Measurements from ENCODE around the gene PACSIN1.
"Not testable (repeated sequence)": the region's sequence is repeated elsewhere in the genome, so short reads cannot be mapped to it uniquely, and the experiment has no call there.

Gene PACSIN1

DNA sequence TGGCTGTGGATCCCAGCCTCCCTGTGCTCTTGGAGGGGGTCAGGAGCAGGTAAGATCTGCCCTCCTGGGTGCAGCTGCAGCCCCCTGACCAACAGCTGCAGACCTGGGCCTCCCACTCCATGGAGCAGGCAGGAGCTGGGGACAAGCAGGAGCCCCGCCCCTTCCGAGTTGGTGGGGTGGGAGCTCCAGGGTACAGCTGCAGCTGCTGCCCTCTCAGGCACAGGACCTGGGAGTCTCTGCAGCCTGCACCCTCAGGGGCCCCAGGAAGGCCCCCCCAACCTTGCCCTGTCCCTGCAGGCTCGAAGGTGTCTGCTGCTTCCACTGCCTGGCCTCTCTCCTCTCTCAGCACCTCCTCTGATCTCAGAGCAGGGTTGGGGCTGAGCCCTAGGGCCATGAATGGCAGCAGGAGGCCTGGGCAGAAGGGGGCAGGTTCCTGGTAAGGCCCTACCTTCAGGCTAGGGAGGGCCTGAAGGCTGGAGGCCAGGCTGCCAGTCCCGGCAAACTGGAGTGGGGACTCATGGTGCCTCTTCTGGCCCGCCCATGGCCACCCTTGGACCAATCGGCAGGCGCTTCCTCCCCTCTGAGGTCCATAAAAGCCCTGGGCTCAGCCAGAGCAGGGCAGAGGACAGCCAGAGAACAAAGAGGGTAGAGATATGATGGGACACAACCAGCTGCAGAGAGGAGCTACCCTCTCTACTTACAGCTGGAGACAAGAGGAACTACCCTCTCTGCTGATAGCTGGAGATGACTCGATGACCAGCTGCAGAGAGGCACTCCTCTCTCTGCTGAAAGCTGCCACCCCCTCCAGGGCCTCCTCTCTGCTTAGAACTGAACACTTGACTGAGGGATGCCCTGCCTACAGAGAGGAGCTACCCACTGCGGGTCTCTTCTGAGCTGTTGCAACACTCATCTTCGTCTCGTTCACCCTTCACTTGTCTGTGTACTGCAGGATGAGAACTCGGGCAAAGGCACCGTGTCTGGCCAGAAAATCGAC is 7.8 kb upstream of the PACSIN1 start:
- no peak for DNase-seq (ENCODE audit: low spot score)

DNA sequence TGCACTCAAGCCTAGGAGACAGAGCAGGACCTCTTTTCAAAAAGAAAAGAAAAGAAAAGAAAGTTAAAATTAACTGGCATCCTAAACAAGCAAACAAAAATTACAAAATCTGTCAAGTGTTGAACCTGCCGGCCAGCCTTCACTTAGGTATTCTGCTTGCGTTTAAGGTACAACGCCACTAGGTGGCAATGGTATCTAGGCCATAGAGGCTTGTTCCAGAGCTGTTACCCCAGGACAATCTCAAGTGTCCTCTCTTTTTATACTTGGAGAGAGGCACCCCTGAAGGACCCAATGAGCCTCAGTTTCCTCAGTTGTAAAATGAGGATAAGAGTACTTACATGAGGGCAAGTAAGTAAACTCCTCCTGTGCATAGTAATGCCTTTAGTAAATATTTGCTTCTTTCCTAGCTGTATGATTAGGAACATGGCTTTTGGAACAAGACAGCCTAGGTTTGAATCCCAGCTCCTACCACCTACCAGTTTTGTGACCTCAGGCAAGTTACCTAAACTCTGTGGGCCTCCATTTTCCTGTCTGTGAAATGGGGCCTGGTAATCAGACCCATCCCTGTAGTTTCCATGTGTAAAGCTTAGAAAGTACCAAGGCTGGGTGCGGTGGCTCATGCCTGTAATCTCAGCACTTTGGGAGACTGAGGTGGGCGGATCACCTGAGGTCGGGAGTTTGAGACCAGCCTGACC is 5.8 kb upstream of the PACSIN1 start:
- peak; percentile 68 for DNase-seq (ENCODE audit: low spot score)

DNA sequence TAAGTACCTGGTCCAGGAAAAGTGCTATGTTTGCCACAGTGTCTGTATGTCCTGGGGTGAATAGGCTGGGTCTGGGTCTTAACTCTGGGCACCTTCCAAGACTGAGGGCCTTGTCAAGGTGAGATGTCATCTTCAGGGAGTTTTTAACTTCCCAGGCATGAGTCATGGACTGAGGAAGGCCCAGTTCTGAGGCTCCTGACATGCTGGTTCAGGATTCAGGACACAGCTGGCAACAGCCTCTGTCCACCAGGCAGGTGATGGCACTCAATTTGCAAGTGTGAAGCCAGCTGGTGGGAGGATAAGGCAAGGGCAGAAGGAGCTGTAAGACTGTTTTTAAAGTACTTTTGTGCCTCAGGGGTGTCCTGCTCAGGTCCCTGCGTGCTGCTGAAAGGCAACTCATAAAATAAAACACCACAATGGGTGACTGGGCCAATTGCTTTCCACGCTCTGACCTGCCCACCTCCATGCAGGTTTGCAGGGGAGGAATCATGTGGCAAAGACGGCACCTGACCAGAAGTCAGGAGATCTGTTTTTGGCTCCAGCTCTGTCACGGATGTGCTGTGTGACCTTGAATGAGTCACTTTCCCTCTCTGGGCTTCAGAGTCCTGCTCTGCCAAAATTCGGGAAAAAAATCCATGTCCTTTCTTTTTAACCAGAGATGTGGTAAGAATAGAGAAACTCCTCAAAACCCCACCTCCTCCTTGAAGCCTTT is 4.9 kb upstream of the PACSIN1 start:
- no peak for DNase-seq (ENCODE audit: low spot score)

DNA sequence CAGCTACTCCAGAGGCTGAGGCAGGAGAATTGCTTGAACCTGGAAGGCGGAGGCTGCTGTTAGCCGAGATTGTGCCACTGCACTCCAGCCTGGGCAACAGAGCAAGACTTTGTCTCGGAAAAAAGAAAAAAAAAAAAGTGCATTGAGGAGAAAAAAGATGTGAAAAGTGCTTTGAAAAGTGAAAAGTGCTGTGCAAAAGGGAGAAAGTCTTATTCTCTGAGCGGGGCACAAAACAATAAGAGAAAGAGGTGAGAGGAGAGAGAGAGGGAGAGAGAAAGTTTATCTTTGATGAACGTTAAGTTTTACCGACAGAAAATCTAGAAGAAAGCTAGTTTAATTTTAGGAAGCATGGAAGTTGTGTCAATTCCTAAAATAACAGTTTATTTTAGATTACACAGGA is 3.9 kb upstream of the PACSIN1 start:
- no peak for DNase-seq (ENCODE audit: low spot score)

DNA sequence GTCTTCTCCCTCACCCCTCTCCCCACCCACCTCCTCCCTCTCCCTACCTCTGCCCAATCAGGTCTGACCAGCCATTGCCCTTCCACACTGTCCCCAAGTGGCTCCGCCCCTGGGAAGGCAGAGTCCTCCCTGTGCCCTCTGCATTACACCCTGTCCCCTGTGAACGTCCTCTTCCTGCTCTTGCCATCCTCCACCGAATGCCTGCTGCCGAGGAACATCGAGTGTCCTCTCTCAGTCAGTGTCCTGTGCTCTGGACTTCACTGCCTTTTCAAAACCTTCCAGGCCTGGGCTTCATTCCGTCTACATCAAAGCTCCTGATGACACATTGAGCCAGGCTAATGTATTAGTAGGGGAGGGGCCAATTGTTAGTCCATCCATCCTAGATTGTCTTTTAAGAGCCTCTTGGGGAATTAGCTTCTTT is 3.3 kb upstream of the PACSIN1 start:
- DNase-seq (ENCODE audit: low spot score) = no peak

DNA sequence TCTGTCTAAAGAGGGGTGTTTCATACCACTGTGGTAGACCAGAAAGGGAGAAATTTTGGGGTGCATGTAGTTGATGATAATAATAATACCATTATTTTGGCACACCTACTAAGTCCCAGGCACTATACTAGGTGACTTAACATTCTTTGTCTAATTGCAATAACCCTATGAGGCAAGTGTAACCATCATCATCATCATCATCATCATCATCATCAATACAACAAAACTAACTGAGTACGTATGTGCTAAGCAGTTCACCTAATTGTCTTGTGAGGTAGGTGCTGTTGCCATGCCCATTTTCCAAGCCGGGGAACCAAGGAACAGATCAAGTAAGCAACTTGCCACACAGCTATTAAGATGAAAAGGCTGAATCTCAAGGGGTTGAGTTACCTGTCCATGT is 2.6 kb upstream of the PACSIN1 start:
- DNase-seq (ENCODE audit: low spot score) = no peak

DNA sequence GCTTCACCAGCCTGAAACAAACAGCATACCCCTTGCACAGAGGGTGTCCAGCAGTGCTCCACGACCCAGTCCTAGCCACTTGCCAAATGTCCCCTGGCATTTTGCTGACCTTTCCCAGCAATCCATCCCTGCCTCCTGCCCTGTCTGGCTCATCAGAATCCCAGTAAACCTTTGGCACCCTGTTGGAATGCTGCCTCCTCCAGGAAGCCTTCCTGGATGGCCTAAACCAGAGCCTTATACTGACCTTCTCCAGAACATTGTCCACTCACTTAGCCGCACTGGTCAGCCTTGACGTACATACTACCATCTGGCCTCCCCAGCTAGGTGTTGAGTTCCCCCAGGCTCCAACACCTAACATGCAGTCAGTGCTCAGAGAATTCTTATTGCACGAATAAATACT is 2.0 kb upstream of the PACSIN1 start:
- DNase-seq (ENCODE audit: low spot score) = no peak

DNA sequence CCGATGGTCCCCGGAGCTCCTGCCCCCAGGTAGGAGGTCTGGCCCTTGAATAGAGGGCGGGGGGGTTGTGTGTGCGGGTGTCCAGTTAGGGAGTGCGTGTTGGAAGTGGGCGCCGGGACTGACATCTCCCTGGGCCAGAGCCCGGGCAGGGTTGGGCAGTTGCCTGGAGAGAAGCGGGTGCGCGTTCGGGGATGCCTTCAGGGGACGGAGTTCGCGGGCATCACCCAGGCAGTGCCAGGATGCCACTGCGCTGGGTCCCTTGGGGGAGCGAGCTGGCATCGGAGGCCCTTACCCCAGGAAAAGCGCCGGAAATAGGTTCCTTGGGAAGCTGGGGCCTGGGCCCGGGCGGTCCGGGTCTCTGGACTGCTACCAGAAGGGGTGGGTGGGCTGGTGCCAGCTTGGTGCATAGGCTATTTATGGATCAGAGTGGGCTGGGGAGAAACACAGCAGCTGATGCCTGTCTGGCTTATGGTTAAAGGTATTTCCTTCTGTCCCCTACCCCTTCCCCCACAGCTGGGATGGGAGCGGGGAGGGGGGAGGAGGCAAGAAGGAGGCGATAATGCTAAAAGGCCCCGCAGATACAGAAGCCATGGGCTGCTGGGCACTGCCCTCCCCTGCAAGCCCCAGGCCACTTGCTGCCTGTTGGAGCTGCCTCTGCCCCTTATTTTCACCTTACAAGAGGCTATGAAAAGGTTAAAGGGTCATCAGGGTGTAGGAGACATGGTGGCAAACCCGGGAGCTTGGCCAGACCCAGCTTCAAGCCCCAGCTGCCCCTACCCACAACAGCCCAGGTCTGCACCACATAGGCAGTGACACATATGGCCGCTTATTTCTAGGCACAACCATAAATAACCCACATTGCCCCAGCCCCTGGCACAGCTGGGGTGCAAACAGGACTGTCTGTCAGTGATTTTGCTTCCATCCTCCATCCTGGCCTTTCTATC is 638 bp downstream of the PACSIN1 start:
- DNase-seq (ENCODE audit: low spot score) = no peak

DNA sequence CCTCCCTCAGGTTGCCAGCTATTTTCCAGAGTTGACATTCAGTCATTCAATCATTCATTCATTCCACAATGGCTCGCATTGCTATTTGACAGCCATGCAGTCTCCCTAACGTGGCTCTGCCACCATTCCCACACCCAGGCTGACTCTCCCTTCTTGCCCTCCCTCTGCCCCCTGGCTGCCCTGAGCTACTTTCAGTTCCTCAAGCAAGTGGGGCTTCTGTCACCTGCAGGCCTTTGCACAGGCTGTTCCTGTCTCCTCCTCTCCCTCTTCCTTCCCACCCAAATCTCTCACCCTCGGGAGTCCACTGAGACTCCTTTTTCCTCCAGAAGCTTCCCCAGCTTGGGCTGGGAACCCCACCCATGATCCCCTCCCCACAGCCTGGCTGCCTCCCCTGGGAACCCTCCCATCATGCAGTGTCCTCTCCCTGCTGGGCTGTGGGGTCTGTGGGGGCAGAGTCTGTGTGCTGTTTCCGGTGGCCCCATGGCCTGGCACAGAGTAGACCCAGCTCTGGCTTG is 2.6 kb downstream of the PACSIN1 start:
- no peak for DNase-seq (ENCODE audit: low spot score)

DNA sequence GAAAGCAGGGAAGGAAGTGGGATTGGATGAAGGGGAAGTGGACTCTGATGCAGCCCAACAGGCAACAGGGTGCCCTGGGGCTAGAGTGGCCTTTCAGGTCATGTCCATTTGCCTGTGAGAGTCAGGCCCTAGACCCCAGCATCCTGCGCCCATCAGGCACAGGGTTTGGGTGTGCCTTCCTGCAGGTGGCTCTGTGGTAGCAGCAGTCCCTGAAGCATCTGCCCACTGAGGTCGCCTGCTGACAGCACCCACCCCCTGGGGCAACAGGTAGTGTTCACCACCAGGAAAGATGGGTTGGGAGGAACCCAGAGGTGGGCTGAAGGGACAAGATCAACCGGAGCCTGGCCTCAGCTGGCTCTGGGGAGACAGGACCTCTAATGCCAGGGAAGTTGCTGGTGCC is 3.6 kb downstream of the PACSIN1 start:
- no peak for DNase-seq (ENCODE audit: low spot score)

DNA sequence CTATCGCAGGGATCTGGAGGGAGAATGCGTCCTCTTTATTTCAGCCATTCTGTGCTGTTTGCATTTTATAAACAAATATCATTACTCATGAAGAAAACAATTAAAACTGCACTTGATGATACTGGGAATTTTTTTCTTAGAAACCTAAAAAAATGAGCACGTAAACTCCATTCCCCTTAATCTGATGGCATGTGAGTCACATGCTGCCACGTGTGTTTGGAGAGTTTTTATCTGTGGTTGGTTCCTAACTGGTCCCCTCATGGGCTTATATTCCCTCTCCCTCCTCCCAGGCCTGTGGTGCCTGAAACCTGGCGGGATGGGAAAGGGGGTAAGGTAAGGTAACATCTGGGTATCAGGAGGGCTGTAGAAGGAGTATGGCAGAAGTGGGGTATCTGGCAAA is 6.5 kb downstream of the PACSIN1 start:
- DNase-seq (ENCODE audit: low spot score) = no peak

DNA sequence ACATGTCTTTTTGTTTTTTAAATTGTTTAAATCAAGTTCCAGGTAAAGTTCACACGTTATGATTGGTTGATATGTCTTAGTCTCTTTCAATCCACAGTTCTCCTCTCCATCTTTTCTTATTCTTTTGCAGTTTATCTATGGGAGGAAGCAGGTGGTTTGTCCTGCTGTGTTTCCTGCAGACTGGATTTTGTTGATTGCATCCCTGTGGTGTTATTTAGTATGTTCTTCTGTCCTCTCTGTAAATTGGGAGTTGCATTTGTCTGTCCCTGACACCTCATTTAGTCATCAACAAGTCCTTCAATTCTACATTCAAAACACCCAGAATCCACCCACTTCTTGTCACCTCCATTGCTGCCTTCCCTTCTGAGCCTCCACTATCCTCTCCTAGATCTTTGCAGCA is 8.1 kb downstream of the PACSIN1 start:
- DNase-seq (ENCODE audit: low spot score) = no peak

DNA sequence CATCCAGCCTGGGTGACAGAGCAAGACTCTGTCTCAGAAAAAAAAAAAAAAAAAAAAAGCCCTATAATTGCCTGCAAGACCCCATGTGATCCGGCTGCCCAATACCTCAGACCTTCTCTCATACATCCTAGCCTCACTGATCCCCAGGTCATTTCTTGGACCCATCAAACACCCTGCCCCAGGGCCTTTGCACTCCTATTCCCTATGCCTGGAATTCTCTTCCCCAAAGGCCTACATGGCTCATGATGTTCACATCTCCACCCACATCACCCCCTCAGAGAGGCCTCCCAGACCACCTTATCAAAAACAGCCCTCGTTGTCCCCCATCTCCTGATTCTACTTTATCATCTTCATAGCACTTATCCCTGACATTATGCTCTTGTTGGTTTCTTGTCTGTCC is 8.9 kb downstream of the PACSIN1 start:
- DNase-seq (ENCODE audit: low spot score) = no peak

DNA sequence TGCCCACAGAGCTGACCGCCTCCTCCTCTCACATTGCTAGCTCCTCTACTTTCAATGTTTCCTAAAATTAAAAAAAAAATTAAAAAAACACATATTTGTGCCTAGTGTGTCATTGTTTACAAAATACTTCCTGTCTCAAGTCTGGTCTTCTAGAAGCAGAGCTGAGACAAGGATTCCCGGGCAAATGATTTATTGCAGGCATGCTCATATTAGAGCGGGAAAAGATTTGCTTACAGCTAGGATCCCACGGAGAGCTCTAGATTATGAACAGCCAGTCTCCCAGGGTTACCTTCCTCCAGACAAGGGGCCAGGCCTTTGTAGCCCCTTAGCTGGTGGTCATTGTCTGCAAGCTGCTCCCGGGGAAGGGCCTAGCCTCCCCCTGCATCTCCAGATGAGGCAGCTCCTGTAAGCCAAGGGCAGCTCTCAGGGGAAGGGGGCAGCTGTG is 9.4 kb downstream of the PACSIN1 start:
- DNase-seq (ENCODE audit: low spot score) = no peak

DNA sequence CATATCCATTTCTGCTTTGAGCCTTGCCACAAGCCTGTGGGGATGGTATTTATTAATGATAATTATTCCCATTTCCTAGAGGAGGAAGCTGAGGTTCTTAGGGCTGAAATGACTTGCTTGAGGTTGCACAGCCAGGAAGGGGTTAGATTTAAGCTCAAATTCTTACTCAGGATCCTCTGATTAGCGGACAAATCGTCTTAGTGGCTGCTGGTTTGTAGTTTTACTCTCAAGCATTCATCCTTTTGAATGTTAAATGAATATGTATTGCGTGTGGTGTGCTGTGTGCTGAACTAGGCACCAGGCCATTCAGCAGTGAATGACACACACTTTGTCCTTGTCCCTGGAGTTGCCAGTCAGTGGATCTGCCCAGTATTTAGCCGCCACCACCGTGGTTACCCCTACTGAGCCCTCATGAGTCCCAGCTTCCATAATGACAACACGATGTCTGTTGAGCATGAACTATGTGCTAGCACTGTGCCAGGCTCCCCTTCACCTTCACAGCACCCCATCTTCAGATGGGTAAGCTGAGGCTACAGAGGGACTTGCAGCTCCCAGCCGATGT is 10.0 kb downstream of the PACSIN1 start:
- no peak for DNase-seq (ENCODE audit: low spot score)

DNA sequence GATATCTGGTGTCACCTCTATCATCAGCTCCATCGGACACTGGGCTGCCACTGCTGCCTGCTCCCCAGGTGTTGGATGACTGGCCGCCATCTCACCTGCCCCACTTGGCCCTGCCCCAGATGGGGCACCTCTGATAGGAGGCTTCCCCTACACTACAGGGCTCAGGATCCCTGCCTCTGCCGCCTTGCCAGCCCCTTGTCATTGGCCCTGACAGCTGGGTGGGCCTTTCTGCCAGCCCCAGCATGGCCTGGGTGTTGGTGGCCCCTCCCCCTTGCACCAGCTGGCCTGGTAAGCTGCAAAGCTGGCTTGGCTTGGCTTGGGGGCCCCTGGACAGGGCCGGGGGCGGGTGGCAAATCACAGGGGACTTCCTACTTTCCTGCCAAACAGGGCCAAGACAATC is 10.6 kb downstream of the PACSIN1 start:
- DNase-seq (ENCODE audit: low spot score) = no peak

DNA sequence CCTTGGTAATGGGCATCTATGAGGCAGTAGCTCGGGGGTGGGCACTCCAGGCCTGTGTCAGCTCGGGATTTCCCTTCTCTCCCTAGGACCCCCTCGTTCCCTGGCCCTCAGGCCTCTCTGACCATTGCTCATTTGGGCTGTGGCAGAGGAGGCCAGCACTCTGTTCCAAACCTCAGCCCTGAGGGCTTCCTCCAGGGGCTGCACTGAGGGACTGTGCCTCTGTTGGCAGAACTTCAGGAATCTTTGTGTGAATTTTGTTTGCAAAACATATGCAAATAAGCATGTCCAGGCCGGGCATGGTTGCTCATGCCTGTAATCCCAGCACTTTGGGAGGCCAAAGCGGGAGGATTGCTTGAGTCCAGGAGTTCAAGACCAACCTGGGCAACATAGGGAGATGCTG is 11.0 kb downstream of the PACSIN1 start:
- DNase-seq (ENCODE audit: low spot score) = no peak

DNA sequence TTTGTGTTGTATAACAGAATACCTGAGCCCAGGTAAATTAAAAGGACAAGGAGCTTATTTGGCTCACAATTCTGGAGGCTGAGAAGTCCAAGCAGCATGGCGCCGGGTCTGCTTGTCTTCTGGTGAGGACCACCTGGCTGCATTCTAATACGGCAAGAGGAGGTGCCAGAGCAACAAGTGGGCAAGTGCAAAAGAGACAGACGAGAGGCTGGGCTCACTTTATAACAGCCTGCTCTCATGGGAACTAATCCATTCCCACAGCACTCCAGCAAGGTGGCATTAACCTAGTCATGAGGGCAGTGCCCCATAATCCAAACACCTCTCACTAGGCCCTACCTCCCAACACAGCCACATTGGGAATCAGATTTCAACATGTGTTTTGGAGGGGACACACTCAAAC is 12.9 kb downstream of the PACSIN1 start:
- no peak for DNase-seq (ENCODE audit: low spot score)

DNA sequence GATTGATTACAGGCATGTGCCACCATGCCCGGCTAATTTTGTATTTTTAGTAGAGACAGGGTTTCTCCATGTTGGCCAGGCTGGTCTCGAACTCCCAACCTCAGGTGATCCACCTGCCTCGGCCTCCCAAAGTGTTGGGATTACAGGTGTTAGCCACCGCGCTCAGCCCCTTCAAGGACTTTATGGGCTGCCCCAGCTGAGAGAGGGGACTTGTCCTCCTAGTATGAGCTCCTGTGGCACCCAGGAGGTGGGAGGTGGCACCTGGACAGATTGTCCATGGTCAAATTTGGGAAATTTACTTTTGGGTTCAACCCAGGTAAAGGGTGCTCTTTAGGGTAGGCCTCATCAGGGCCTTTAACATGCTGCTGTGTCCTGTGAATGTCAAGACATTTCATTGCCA is 17.9 kb downstream of the PACSIN1 start:
- DNase-seq (ENCODE audit: low spot score) = not testable (repeated sequence)

DNA sequence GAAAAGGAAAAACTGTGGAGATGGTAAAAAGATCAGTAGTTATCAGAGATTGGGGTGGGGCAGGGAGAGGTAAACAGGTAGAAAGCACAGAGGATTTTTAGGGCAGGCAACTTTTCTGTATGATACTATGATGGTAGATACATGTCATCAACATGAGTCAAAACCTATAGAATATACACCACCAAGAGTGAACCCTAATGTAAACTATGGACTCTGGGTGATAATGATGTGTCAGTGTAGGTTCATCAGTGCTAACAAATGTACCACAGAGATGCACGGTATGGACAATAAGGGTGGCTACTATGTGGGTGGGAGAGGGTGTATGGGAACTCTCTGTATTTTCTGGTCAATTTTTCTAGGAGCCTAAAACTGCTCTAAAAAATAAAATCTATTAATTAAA is 18.5 kb downstream of the PACSIN1 start:
- no peak for DNase-seq (ENCODE audit: low spot score)

DNA sequence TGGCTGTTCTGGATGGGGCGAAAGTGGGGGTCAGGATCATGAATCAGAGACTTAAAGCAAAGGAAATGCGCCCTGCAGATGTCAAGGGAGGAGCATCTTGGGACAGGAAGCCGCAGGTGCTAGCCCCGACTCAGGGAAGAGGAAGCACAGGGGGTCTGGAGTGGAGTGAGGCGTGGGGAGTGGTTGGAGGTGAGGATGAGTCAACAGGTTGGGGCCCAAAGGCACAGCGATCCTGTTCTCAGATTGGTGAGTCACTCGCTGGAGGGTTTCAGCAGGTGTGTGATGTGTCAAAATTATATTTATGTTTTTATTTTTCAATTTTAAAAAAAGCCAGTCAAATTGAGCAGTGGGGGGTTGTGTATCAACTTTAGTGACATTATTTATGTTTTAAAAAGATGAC is 19.0 kb downstream of the PACSIN1 start:
- no peak for DNase-seq (ENCODE audit: low spot score)

Measured in hematopoietic multipotent progenitor cell treated with erythropoietin and hydrocortisone succinate and interleukin-3 and kit ligand, for 15 days (in vitro differentiated cells).